GM19468 (cell line): Measurements from ENCODE around the gene TNS3.

Experiments used
- ATAC-seq: cut with Tn5 transposase; IDR thresholded peaks from one replicate; pipeline ENCODE4 v1.9.1; 2021; ENCODE audit warnings: mild to moderate bottlenecking, moderate library complexity, moderate number of reproducible peaks; ENCODE audit not compliant: unreplicated experiment; ENCODE audit errors: extremely low read depth

TNS3 gene

GRCh38 chr7:47511699-47512370 lies 70.1 kb downstream of the TNS3 start:
- ATAC-seq: no peak

DNA sequence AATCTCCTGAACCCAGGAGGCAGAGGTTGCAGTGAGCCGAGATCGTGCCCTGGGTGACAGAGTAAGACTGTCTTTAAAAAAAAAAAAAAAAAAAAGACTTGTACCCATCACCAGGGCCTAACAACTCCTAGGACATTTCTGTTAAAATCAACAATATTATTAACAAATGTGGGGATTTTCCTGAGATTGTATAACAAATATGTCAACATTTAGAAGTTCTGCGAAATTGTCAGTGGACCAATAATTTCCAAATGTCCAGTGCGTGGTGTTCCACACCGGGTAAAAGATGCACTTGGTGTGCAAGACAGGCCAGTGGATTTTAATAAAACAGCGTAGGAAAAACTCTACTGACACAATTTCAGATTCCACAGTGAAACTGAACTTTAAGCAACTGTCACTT lies 71.1 kb downstream of the TNS3 start:
- no peak for ATAC-seq

- no peak for ATAC-seq
Observed at GRCh38 chr7:47510192-47510591, 71.7 kb downstream of the TNS3 start.

GRCh38 chr7:47509571-47509970 lies 72.3 kb downstream of the TNS3 start:
- no peak for ATAC-seq

GRCh38 chr7:47508389-47509380 lies 73.2 kb downstream of the TNS3 start:
- ATAC-seq: no peak

DNA sequence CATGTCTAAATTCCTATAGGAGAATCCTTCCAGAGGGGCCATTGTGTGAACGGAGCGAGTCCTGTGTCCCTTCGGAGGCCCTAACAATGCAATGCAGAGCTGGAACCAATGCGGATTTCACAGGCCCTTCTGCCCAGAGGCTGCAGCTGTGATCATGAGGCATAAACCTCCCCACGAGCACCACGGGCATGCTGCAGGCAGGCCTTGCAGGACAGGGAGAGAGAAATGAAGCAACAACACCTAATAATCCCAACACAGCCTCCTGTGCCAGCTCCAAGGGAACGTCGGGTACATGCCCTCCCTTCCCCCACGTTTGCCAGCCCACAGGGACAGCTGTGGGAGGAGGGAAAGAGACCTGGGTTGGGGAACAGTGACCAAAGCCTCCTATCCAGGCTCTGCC lies 74.4 kb downstream of the TNS3 start:
- no peak for ATAC-seq

DNA sequence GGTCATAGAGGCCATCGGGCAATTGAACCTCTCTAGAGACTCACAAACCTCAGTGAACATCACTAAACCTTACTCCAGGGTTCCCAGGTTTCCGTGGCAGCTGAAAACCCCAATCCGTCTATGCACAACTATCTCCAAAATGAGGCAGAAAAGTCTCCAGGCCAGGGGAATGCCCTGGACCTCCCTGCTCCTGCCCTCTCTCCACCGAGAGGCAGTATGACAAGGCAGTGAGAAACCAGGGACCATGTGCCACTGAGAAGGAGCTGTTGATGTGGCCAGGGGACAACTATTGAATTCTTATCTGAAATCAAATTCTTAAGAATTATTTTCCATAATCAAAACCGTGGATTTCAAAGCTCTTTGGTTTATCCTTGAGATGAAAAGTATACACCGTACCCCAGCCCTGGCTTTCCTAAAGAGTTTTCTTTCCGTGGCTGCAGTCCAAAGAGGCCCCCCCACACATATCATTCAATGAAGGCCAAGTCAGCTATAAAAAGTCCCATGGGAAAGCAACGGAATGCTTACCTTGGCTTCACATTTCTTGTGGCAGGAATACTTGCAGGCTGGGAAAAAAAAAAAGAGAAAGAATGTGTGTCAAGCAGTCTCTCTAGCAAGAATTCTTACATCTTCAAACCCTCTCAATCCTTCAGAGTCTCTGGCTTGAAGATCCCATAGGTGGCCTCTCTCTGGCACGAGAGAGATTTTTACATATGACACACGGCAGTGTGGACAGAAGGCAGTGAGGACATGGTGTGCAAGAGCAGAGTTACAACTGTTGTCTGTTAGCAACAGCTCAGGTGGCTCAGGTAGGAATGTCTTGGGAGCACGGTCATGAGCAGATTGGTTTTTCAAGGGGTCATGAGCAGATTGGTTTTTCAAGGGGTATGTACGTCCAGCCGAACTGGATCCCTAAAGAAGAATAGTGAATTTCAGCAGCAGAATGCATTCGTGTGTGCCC lies 75.2 kb downstream of the TNS3 start:
- ATAC-seq: no peak

DNA sequence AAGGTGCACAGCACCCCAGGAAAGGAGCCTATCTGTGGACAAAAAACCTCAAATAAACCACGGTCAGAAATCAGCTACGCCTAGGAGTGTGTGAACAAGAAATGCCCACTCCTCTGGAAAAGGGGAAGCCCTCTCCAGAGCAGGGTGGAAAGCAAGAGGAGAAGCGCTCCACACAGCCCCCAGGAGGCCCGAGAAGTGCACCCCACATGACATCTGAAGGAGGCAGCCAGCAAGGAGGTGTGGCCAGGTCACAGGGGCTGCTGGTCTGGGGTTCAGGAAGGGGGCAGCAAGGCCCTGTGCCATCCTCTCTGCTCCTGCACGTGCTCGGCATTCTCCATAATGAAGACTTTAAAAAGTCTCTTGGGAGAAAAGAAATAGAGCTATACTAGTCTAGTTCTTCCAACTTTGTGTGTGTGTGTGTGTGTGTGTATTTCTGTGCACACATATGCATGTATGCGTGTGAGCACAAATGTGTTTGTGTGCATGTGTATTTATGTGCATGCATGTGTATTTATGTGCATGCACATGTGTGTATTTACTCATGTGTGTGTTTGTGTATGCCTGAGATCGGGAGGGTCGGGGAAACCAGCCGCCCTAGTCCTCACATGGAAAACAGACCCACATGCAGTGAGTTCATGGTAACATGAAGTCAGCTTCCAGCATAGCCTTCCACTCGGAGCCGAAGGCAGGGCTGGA lies 76.5 kb downstream of the TNS3 start:
- ATAC-seq: no peak

- ATAC-seq: no peak
Observed at GRCh38 chr7:47504551-47505311, 77.2 kb downstream of the TNS3 start.

- ATAC-seq: no peak
Observed at GRCh38 chr7:47503281-47503680, 78.6 kb downstream of the TNS3 start.

GRCh38 chr7:47502240-47502877 lies 79.6 kb downstream of the TNS3 start:
- ATAC-seq: no peak

- ATAC-seq: no peak
Observed at GRCh38 chr7:47501406-47501805, 80.5 kb downstream of the TNS3 start.

DNA sequence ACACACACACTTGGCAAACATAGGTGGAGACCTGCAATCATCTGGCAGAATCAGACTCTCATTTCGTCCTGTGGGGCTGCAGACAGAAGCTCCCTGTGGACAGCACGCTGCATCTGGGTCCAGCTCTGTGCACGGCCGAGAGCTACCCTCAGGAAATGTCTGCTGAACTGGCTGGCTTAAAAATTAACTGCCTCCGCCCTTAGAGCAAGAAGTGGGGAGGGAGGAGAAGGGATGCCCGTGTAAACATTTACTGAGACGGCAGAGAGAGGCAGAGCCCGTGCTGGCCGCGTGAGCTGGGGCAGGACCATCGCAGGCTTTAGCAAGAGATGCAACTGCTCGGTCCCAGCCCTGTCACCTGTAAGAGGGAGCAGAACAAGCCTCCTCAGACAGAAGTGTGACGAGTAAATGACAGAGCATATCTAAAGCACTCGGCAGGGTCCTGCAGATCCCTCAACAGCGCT lies 81.8 kb downstream of the TNS3 start:
- no peak for ATAC-seq

DNA sequence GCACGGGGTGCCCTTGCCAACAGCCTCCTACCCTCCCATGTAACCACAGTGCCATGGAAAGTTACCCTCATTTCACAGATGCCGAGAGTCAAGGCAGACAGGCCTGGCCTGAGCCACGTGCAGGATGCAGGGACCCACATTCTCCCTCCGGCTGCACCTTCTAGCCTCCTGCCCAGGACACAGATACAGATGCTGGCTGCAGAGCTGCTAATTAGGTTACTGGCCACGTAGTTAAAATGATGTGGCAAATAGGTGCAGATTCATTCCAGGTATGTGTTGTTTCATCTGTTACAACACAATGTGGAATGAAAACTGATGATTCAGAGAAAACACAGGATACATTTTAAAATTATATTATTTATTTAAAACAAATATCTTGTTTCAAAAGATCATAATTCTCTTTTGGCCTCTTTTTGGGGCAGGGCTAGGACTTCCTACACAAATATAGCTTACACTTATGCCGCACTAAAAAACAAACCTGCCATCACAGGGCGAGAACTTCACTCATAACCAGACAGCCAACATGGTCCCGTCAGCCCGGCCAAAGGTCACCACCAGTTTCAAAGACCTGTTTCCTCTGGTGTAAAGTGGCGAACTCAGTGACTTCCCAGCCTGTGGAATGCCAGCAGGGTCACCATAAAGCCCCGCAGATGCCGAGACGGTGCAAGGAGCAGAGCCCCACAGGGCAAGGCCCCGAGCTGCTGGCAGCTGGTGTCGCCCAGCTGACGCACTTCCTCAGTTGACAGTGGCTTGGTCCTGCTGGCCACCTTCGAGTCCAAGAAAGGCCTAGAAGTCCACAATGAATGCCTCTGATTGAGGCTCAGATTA lies 83.5 kb downstream of the TNS3 start:
- ATAC-seq: no peak

- ATAC-seq: peak; percentile 80
Observed at GRCh38 chr7:47497367-47498096, 84.4 kb downstream of the TNS3 start.

- ATAC-seq: no peak
Observed at GRCh38 chr7:47496666-47497065, 85.2 kb downstream of the TNS3 start.
